HepG2 (cell line): Measurements from ENCODE around the gene TRPV4. TPM values are rescaled to one million over a fixed set of nuclear protein-coding genes. Genes with fewer than 3 reads are reported as not detected.
A peak's percentile ranks its signal among the peaks of the same experiment; 100 is the strongest.

Source experiments
- CEBPB ChIP-seq: IDR thresholded peaks from 2 replicates; pipeline ENCODE4 v1.6.1; 2011; ENCODE audit warnings: low read depth, low read length, improper control_type of control experiment, borderline replicate concordance
- GFI1 ChIP-seq: sonication (generic); formaldehyde crosslinking; IDR thresholded peaks from 2 replicates; pipeline ENCODE4 v1.5.0; 2020; ENCODE audit warnings: missing genetic modification reagents, mild to moderate bottlenecking, borderline replicate concordance
- HDAC2 ChIP-seq: sonication (generic); formaldehyde crosslinking; IDR thresholded peaks from 2 replicates; pipeline ENCODE4 v1.4.0; 2020; ENCODE audit warnings: missing genetic modification reagents
- MEIS1 ChIP-seq: sonication (generic); formaldehyde crosslinking; IDR thresholded peaks from 2 replicates; pipeline ENCODE4 v1.9.0; 2021; ENCODE audit warnings: mild to moderate bottlenecking, missing genetic modification reagents, moderate library complexity, borderline replicate concordance
- MYC ChIP-seq: sonication (generic); formaldehyde crosslinking; IDR thresholded peaks from 2 replicates; pipeline ENCODE4 v1.9.0; 2021; ENCODE audit warnings: missing genetic modification reagents, borderline replicate concordance
- ZBTB7B ChIP-seq: sonication (generic); formaldehyde crosslinking; IDR thresholded peaks from 2 replicates; pipeline ENCODE4 v1.4.0; 2020; ENCODE audit warnings: missing genetic modification reagents
- ZFY ChIP-seq: sonication (generic); formaldehyde crosslinking; IDR thresholded peaks from 2 replicates; pipeline ENCODE4 v1.4.0; 2020; ENCODE audit warnings: missing genetic modification reagents
- ZKSCAN5 ChIP-seq: sonication (generic); formaldehyde crosslinking; IDR thresholded peaks from 2 replicates; pipeline ENCODE4 v1.5.1; 2020; ENCODE audit warnings: mild to moderate bottlenecking, missing genetic modification reagents
- ZMYM2 ChIP-seq: sonication (generic); formaldehyde crosslinking; IDR thresholded peaks from 2 replicates; pipeline ENCODE4 v1.8.0; 2022; ENCODE audit warnings: mild to moderate bottlenecking, missing genetic modification reagents
- ZMYM3 ChIP-seq: sonication (generic); formaldehyde crosslinking; IDR thresholded peaks from 2 replicates; pipeline ENCODE4 v1.5.1; 2020; ENCODE audit warnings: mild to moderate bottlenecking, missing genetic modification reagents
- ZNF121 ChIP-seq: sonication (generic); formaldehyde crosslinking; IDR thresholded peaks from 2 replicates; pipeline ENCODE4 v1.5.0; 2020; ENCODE audit warnings: mild to moderate bottlenecking, missing genetic modification reagents
- ZNF784 ChIP-seq: sonication (generic); formaldehyde crosslinking; IDR thresholded peaks from 2 replicates; pipeline ENCODE4 v1.5.1; 2020; ENCODE audit warnings: missing genetic modification reagents, mild to moderate bottlenecking, borderline replicate concordance
- polyA plus RNA-seq, 8 experiments: library from polyadenylated mRNA; depleted of rRNA in 3 of 8; stranded (reverse) in 7 of 8; unstranded in 1 of 8; fragments of >200 nt; fragmentation: Illumina TruSeq in 4 of 8; extraction: Trizol in 4 of 8; gene quantifications; 2 replicates each; pipeline versions ENCODE4 v1.2.1 to v1.2.3, GENCODE V29; 2011 to 2016; ENCODE audit warnings: low read depth in 4 of 8, missing spikeins in 1 of 8, mixed read lengths in 1 of 8; ENCODE audit not compliant: insufficient read depth in 1 of 8
- total RNA-seq, 5 experiments: library from RNA; depleted of rRNA; stranded (reverse); fragments of >200 nt; fragmentation: Illumina TruSeq; extraction: Trizol; gene quantifications; 2 replicates each; pipeline ENCODE4 v1.2.3, GENCODE V29; 2016; ENCODE audit warnings: low read depth in 1 of 5
- TF ChIP-seq, protein P1 (sequence below): sonication (generic); formaldehyde crosslinking; IDR thresholded peaks from 2 replicates; pipeline ENCODE4 v1.5.0; 2020; ENCODE audit warnings: mild to moderate bottlenecking, missing genetic modification reagents, borderline replicate concordance
- TF ChIP-seq, protein P2 (sequence below): sonication (generic); formaldehyde crosslinking; IDR thresholded peaks from 2 replicates; pipeline ENCODE4 v1.4.0; 2020; ENCODE audit warnings: missing genetic modification reagents, borderline replicate concordance

The TRPV4 gene
- total and polyA plus RNA-seq, 2 of the 13 experiments (the other 11 are each of a cell fraction or from before 2014, with no cell fraction given) = 0.66 to 4.7 TPM

- TF ChIP-seq HDAC2 (CRISPR knock-in tag) (peak; percentile 19), ZKSCAN5 (no peak), CEBPB (no peak), MYC (0 out of 2 replicates have a peak, but pooled peaks have one; percentile 33), ZNF121 (CRISPR knock-in tag) (peak; percentile 92), ZBTB7B (0 out of 2 replicates have a peak, but pooled peaks have one; percentile 13), ZMYM3 (peak; percentile 8; the same call in 1 of the 2 replicates), ZMYM2 (peak; percentile 42; the same call in 1 of the 2 replicates), MEIS1 (CRISPR knock-in tag) (0 out of 2 replicates have a peak, but pooled peaks have one; percentile 67), ZNF784 (CRISPR knock-in tag) (0 out of 2 replicates have a peak, but pooled peaks have one; percentile 23), ZFY (CRISPR knock-in tag) (0 out of 2 replicates have a peak, but pooled peaks have one; percentile 26), GFI1 (CRISPR knock-in tag) (peak; percentile 30; the same call in 1 of the 2 replicates)
- TF ChIP-seq, protein P1, sequence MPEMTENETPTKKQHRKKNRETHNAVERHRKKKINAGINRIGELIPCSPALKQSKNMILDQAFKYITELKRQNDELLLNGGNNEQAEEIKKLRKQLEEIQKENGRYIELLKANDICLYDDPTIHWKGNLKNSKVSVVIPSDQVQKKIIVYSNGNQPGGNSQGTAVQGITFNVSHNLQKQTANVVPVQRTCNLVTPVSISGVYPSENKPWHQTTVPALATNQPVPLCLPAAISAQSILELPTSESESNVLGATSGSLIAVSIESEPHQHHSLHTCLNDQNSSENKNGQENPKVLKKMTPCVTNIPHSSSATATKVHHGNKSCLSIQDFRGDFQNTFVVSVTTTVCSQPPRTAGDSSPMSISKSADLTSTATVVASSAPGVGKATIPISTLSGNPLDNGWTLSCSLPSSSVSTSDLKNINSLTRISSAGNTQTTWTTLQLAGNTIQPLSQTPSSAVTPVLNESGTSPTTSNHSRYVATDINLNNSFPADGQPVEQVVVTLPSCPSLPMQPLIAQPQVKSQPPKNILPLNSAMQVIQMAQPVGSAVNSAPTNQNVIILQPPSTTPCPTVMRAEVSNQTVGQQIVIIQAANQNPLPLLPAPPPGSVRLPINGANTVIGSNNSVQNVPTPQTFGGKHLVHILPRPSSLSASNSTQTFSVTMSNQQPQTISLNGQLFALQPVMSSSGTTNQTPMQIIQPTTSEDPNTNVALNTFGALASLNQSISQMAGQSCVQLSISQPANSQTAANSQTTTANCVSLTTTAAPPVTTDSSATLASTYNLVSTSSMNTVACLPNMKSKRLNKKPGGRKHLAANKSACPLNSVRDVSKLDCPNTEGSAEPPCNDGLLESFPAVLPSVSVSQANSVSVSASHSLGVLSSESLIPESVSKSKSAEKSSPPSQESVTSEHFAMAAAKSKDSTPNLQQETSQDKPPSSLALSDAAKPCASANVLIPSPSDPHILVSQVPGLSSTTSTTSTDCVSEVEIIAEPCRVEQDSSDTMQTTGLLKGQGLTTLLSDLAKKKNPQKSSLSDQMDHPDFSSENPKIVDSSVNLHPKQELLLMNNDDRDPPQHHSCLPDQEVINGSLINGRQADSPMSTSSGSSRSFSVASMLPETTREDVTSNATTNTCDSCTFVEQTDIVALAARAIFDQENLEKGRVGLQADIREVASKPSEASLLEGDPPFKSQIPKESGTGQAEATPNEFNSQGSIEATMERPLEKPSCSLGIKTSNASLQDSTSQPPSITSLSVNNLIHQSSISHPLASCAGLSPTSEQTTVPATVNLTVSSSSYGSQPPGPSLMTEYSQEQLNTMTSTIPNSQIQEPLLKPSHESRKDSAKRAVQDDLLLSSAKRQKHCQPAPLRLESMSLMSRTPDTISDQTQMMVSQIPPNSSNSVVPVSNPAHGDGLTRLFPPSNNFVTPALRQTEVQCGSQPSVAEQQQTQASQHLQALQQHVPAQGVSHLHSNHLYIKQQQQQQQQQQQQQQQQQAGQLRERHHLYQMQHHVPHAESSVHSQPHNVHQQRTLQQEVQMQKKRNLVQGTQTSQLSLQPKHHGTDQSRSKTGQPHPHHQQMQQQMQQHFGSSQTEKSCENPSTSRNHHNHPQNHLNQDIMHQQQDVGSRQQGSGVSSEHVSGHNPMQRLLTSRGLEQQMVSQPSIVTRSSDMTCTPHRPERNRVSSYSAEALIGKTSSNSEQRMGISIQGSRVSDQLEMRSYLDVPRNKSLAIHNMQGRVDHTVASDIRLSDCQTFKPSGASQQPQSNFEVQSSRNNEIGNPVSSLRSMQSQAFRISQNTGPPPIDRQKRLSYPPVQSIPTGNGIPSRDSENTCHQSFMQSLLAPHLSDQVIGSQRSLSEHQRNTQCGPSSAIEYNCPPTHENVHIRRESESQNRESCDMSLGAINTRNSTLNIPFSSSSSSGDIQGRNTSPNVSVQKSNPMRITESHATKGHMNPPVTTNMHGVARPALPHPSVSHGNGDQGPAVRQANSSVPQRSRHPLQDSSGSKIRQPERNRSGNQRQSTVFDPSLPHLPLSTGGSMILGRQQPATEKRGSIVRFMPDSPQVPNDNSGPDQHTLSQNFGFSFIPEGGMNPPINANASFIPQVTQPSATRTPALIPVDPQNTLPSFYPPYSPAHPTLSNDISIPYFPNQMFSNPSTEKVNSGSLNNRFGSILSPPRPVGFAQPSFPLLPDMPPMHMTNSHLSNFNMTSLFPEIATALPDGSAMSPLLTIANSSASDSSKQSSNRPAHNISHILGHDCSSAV (CRISPR knock-in tag) = no peak
- TF ChIP-seq, protein P2, sequence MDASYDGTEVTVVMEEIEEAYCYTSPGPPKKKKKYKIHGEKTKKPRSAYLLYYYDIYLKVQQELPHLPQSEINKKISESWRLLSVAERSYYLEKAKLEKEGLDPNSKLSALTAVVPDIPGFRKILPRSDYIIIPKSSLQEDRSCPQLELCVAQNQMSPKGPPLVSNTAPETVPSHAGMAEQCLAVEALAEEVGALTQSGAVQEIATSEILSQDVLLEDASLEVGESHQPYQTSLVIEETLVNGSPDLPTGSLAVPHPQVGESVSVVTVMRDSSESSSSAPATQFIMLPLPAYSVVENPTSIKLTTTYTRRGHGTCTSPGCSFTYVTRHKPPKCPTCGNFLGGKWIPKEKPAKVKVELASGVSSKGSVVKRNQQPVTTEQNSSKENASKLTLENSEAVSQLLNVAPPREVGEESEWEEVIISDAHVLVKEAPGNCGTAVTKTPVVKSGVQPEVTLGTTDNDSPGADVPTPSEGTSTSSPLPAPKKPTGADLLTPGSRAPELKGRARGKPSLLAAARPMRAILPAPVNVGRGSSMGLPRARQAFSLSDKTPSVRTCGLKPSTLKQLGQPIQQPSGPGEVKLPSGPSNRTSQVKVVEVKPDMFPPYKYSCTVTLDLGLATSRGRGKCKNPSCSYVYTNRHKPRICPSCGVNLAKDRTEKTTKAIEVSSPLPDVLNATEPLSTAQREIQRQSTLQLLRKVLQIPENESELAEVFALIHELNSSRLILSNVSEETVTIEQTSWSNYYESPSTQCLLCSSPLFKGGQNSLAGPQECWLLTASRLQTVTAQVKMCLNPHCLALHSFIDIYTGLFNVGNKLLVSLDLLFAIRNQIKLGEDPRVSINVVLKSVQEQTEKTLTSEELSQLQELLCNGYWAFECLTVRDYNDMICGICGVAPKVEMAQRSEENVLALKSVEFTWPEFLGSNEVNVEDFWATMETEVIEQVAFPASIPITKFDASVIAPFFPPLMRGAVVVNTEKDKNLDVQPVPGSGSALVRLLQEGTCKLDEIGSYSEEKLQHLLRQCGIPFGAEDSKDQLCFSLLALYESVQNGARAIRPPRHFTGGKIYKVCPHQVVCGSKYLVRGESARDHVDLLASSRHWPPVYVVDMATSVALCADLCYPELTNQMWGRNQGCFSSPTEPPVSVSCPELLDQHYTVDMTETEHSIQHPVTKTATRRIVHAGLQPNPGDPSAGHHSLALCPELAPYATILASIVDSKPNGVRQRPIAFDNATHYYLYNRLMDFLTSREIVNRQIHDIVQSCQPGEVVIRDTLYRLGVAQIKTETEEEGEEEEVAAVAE = 0 out of 2 replicates have a peak, but pooled peaks have one; percentile 59
Observed at GRCh38 chr12:109752117-109753053, 80.8 kb downstream of the TRPV4 start (continued).
